HG03097 (cell line): ENCODE data around the gene KDSR.

ENCODE experiments used
- ATAC-seq: cut with Tn5 transposase; IDR thresholded peaks from one replicate; pipeline ENCODE4 v1.9.1; 2021; ENCODE audit not compliant: unreplicated experiment, low FRiP score

The KDSR gene

GRCh38 chr18:63367053-63367953, at the start of gene KDSR:
KDSR (minus strand) TSS chr18:63367206; CDS start chr18:63367118, 88 bp downstream.
- peak; percentile 75 for ATAC-seq

- no peak for ATAC-seq
Observed at GRCh38 chr18:63412953-63413352, 45.9 kb upstream of the KDSR start.

- ATAC-seq: no peak
Observed at GRCh38 chr18:63410792-63411191, 43.8 kb upstream of the KDSR start.

- ATAC-seq: no peak
Observed at GRCh38 chr18:63409301-63409700, 42.3 kb upstream of the KDSR start.

GRCh38 chr18:63407734-63408133, 40.7 kb upstream of the KDSR start:
- ATAC-seq: no peak

GRCh38 chr18:63405986-63406385, 39.0 kb upstream of the KDSR start:
- ATAC-seq: no peak

- ATAC-seq: no peak
Observed at GRCh38 chr18:63402246-63403162, 35.5 kb upstream of the KDSR start.

- ATAC-seq: no peak
Observed at GRCh38 chr18:63399300-63399699, 32.3 kb upstream of the KDSR start.

GRCh38 chr18:63397349-63397748, 30.3 kb upstream of the KDSR start:
- ATAC-seq: no peak

- ATAC-seq: no peak
Observed at GRCh38 chr18:63395503-63395902, 28.5 kb upstream of the KDSR start.

- ATAC-seq: no peak
Observed at GRCh38 chr18:63394954-63395353, 27.9 kb upstream of the KDSR start.

- ATAC-seq: no peak
Observed at GRCh38 chr18:63387861-63388260, 20.9 kb upstream of the KDSR start.

GRCh38 chr18:63382843-63383242, 15.8 kb upstream of the KDSR start:
- ATAC-seq: no peak

GRCh38 chr18:63379639-63379962, 12.6 kb upstream of the KDSR start:
- no peak for ATAC-seq

GRCh38 chr18:63378919-63379638, 12.1 kb upstream of the KDSR start:
- ATAC-seq: peak; percentile 62

GRCh38 chr18:63377275-63377980, 10.4 kb upstream of the KDSR start:
- ATAC-seq: no peak

GRCh38 chr18:63376538-63376937, 9.5 kb upstream of the KDSR start:
- ATAC-seq: no peak

GRCh38 chr18:63374540-63374939, 7.5 kb upstream of the KDSR start:
- no peak for ATAC-seq

GRCh38 chr18:63373161-63373560, 6.2 kb upstream of the KDSR start:
- no peak for ATAC-seq

- ATAC-seq: no peak
Observed at GRCh38 chr18:63368611-63369010, 1.6 kb upstream of the KDSR start.
